Liver (tissue), 3 donors: ENCODE results near the gene ACTL9.

Experiments used
- ATF3 ChIP-seq: IDR thresholded peaks from 2 replicates; pipeline ENCODE4 v1.6.1; 2016; ENCODE audit warnings: antibody characterized with exemption
- CTCF ChIP-seq: fragments of 150-350 bp; IDR thresholded peaks from 2 replicates; pipeline ENCODE4 v1.5.1; 2017; ENCODE audit warnings: improper control_type of control experiment, low read depth, low read length; ENCODE audit not compliant: missing input control
- EGR1 ChIP-seq, 2 donors: IDR thresholded peaks; 2 replicates each; pipeline ENCODE4 v1.6.1; 2016 to 2018; ENCODE audit warnings: antibody characterized with exemption in 2 of 2, low read depth in 2 of 2
- FOXA1 ChIP-seq: IDR thresholded peaks from 2 replicates; pipeline ENCODE4 v1.6.1; 2016; ENCODE audit warnings: antibody characterized with exemption
- FOXA2 ChIP-seq: IDR thresholded peaks from 2 replicates; pipeline ENCODE4 v1.6.1; 2016; ENCODE audit warnings: antibody characterized with exemption
- GABPA ChIP-seq, 2 donors: IDR thresholded peaks in 1 of 2; conservative IDR thresholded peaks in 1 of 2; 2 replicates each; pipeline ENCODE4 v1.6.1; 2016; ENCODE audit warnings: antibody characterized with exemption in 2 of 2, mild to moderate bottlenecking in 1 of 2, moderate library complexity in 1 of 2
- JUND ChIP-seq, 2 donors: IDR thresholded peaks; 2 replicates each; pipeline ENCODE4 v1.6.1; 2016; ENCODE audit warnings: antibody characterized with exemption in 2 of 2
- NR2F2 ChIP-seq: IDR thresholded peaks from 2 replicates; pipeline ENCODE4 v1.6.1; 2016; ENCODE audit warnings: antibody characterized with exemption
- SP1 ChIP-seq: IDR thresholded peaks from 2 replicates; pipeline ENCODE4 v1.6.1; 2018; ENCODE audit warnings: antibody characterized with exemption, mild to moderate bottlenecking
- TAF1 ChIP-seq: conservative IDR thresholded peaks from 2 replicates; pipeline ENCODE4 v1.6.1; 2016; ENCODE audit warnings: antibody characterized with exemption, mild to moderate bottlenecking
- YY1 ChIP-seq: IDR thresholded peaks from 2 replicates; pipeline ENCODE4 v1.6.1; 2016; ENCODE audit warnings: antibody characterized with exemption, mild to moderate bottlenecking
- ZBTB33 ChIP-seq: IDR thresholded peaks from 2 replicates; pipeline ENCODE4 v1.6.1; 2016; ENCODE audit warnings: antibody characterized with exemption
- TF ChIP-seq, protein P1 (sequence below): IDR thresholded peaks from 2 replicates; pipeline ENCODE4 v1.6.1; 2016; ENCODE audit warnings: antibody characterized with exemption, mild to moderate bottlenecking
- TF ChIP-seq, protein P2 (sequence below): IDR thresholded peaks from 2 replicates; pipeline ENCODE4 v1.6.1; 2016; ENCODE audit warnings: antibody characterized with exemption
- donor health status: healthy.
- donor health status: healthy.

DNA sequence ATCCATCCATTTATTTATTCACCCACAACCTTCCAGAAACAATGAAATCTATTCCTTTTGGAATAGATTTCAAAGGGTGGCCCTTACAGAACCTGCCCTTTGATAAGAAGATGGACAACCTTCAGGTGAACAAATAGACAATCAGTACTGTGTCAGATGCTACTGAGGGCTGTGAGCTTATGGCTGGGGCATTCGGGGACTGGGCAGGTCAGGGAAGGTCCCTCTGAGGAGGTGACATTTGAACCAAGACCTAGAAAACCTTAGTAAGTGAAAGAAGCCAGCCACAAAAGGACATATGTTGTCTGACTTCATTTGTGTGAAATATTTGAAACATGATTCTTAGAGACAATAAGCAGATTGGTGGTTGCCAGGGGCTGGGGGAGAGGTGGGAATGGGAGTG, 15.7 kb downstream of the ACTL9 start:
- TF ChIP-seq CTCF (no peak), FOXA1 (no peak), SP1 (no peak), JUND (IDR thresholded peaks at IDR 0.05) (no peak), YY1 (no peak), GABPA (IDR thresholded peaks at IDR 0.05 in 1 of 2, conservative IDR thresholded peaks at IDR 0.05 in 1 of 2) (no peak), TAF1 (no peak), FOXA2 (no peak), EGR1 (IDR thresholded peaks at IDR 0.05; ENCODE audit: low read depth in 2 of 2) (no peak), NR2F2 (no peak), ATF3 (no peak), ZBTB33 (no peak)
- TF ChIP-seq, protein P1, sequence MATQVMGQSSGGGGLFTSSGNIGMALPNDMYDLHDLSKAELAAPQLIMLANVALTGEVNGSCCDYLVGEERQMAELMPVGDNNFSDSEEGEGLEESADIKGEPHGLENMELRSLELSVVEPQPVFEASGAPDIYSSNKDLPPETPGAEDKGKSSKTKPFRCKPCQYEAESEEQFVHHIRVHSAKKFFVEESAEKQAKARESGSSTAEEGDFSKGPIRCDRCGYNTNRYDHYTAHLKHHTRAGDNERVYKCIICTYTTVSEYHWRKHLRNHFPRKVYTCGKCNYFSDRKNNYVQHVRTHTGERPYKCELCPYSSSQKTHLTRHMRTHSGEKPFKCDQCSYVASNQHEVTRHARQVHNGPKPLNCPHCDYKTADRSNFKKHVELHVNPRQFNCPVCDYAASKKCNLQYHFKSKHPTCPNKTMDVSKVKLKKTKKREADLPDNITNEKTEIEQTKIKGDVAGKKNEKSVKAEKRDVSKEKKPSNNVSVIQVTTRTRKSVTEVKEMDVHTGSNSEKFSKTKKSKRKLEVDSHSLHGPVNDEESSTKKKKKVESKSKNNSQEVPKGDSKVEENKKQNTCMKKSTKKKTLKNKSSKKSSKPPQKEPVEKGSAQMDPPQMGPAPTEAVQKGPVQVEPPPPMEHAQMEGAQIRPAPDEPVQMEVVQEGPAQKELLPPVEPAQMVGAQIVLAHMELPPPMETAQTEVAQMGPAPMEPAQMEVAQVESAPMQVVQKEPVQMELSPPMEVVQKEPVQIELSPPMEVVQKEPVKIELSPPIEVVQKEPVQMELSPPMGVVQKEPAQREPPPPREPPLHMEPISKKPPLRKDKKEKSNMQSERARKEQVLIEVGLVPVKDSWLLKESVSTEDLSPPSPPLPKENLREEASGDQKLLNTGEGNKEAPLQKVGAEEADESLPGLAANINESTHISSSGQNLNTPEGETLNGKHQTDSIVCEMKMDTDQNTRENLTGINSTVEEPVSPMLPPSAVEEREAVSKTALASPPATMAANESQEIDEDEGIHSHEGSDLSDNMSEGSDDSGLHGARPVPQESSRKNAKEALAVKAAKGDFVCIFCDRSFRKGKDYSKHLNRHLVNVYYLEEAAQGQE: no peak
- TF ChIP-seq, protein P2, sequence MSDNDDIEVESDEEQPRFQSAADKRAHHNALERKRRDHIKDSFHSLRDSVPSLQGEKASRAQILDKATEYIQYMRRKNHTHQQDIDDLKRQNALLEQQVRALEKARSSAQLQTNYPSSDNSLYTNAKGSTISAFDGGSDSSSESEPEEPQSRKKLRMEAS: no peak
